Measurements from ENCODE around the gene ENDOG.
"Not testable (repeated sequence)": the region's sequence is repeated elsewhere in the genome, so short reads cannot be mapped to it uniquely, and the experiment has no call there.

Gene ENDOG

DNA sequence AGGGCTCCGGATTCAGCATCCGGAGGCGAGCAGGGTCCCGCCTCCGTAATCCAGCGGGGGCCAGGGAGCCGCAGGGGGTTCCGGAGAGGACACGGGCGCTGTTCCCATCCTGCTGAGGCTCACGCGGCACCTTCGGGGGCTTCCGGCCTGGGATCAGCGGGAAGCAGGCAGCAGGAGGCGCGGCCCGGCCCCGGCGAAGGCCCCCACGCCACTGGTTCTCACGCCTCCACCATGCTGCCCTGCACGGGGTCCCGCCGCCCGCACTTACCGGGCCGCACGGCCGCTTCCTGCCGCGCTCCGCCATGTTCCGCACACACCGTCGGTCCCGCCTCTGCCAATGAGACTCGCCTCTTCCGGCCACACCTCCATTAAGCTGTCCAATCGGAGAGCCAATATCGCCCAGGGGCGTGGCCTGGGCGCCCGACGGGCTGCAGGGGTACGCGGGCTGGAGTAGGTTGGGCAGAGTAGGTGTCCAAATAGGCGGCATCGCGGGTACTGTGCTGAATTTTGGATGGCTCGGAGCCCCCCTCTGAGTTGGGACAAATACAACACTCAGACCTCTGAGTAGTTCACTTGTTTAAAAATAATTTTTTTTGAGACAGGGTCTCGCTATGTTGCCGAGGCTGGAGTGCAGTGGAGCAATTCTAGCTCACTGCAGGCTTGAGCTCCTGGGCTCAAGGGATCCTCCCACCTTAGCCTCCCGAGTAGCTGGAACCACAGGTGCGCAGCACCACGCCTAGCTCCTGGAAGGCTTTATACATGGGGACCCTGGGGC, 11.4 kb downstream of the ENDOG start, which contains the start of gene SPOUT1:
Gene SPOUT1, minus strand, starts transcription at position 318 of the 775 bp plus-strand sequence. Its CDS starts 14 bp downstream, at position 304.
- DNase-seq, result peak; percentile 83

DNA sequence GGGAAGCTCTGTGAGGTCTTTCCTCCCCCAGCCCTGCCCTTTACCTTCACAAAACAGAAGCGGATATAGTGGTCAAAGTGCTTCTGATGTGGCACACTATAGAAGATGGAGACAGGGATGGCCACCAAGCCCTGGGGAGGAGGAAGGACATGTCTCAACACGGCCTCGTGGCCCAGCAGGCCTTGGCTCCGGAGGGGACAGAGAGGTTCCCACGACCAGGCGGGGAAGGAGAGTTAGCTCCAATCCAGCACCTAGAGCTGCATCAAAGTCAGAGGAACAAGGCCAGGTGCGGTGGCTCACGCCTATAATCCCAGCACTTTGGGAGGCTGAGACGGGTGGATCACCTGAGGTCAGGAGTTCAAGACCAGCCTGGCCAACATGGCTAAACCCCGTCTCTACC, 15.4 kb downstream of the ENDOG start:
- DNase-seq, result no peak

DNA sequence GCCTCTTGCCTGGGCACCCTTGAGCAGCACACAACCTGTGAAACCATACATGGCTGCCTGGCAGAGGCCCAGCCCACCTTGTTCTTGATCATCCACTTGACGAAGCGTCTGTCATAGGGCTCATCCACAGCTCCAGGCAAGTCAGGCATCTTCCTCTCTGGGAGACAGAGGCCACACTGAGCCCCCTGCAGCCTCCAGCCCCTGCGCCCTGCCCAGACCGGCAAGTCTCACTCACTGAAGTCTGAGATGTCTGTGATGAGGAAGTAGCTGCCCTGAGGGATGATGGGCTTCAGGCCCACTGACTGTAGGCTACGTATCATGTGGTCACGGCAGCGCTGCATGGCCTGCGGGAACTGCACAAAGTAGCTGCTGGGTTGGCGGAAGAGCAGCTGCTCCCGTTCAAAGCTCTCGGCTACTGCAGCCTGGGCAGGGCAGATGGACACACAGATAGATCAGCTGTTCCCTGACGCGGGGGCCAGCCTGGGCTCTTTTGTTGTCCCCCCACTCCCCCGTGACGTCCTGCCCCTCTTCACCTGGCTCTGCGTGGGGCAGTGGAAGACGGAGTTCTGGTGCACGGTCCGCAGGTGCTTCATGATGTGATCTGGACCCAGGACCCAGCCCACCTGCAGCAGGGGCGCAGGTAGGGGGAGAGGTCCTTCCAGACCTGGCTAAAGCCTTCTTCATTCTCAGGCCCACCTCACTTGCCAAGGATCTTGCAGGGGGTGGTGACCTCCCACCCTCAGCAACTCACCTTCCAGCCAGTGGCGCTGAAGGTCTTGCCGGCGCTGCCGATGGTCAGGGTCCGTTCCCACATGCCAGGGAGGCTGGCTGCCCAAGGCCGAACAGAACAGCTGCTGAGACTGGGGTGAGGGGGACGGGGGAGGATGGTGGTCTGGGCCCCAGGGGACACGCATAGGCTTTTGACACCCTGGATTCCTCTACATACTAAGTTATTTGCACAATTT, 17.2 kb downstream of the ENDOG start:
- no peak for DNase-seq

DNA sequence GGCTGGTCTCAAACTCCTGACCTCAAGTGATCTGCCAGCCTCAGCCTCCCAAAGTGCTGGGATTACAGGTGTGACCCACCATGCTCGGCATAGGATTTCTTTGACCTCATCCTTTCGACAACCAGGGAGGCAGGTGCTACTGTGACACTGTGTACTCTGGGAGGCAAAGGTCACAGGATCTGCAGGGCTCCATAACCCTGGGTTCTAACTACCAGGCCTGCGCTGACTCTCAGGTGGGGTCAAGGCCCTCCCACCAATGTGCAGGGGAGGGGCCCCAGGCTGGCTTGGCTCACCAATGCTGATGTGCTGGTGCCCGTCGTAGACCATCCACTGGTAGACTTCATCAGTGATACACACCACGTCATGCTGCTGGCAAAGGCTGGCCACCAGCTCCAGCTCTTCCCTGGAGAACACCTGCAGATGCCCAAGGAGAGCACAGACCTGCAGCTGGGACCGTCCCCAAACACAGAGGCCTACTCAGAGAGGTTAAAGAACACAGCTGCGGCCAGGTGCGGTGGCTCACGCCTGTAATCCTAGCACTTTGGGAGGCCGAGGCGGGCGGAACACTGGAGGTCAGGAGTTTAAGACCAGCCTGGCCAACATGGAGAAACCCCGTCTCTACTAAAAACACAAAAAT, 18.3 kb downstream of the ENDOG start:
- DNase-seq, result no peak

DNA sequence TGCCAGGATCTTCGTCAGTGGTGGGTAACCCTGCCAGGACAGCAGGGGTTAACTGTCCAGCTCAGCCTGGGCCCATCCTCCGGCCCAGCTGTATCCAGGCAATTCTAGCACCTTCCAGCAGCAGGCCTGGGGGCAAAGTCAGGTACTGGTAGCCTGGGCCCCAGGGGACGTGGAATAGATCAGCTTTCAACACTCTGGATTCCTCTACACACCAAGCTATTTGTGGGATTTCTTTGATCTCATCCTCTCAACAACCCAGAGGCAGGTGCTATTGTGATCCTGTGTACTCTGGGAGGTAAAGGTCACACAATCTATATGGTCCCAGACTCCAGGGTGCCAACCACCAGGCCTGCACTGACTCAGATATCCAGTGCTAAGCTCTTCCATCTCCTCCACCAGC, 20.0 kb downstream of the ENDOG start:
- DNase-seq, result no peak

DNA sequence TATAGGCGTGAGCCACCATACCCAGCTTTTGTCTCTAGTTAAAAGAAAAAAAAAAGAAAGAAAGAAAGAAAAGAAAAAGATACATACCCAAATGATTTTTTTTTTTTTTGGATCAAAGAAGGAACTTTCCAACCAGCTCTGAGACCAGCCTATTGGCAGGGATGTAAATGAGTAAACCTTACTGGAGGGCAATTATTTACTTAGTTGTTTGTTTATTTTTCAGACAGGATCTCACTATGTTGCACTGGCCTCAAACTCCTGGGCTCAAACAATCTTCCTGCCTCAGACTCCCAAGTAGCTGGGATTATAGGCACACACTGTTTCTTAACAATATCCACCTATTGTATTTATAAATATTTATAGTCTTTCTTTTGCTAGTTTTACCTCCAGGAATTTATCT, 22.2 kb downstream of the ENDOG start:
- no peak for DNase-seq

DNA sequence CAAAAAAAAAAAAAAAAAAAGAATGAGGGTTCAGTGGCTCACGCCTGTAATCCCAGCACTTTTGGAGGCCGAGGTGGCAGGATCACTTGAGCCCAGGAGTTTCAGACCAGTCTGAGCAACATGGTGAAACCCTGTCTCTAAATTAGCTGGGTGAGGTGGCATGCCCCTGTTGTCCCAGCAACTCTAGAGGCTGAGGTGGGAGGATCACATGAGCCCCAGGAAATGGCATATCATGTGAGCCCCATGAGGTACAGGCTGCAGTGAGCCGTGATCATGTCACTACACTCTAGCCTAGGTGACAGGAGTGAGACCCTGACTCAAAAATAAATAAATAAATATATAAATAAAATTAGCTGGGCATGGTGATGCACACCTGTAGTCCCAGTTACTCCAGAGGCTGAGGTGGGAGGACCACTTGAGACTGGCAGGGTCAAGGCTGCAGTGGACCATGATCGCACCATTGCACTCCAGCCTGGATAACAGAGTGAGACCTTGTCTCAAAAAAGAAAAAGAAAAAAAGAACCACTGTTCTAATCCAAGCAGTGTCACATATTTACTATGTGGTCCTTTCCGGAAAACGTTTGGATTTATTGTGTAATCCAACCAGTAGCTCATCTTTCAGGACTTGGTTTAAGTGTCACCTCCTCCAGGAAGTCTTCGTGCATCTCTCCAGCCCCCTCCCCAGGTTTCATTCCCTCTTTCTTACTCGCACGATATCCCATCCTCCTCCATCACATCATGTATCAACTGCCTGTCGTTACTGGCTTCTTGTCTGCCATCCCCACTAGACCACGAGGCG, 23.6 kb downstream of the ENDOG start:
- no peak for DNase-seq

DNA sequence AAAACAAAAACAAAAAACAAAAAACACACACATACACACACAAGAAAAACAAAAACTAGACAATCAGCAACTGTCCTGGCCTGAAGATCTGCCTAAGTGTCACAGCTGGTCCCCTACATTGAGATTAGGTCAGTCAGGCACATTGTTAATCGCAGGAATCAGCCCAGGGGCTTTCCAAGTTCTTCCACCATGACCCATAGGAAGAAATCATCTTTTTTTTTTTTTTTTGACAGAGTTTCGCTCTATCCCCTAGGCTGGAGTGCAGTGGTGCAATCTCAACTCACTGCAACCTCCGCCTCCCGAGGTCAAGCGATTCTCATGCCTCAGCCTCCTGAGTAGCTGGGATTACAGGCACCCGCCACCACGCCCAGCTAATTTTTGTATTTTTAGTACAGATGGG, 24.9 kb downstream of the ENDOG start:
- not testable (repeated sequence) for DNase-seq

DNA sequence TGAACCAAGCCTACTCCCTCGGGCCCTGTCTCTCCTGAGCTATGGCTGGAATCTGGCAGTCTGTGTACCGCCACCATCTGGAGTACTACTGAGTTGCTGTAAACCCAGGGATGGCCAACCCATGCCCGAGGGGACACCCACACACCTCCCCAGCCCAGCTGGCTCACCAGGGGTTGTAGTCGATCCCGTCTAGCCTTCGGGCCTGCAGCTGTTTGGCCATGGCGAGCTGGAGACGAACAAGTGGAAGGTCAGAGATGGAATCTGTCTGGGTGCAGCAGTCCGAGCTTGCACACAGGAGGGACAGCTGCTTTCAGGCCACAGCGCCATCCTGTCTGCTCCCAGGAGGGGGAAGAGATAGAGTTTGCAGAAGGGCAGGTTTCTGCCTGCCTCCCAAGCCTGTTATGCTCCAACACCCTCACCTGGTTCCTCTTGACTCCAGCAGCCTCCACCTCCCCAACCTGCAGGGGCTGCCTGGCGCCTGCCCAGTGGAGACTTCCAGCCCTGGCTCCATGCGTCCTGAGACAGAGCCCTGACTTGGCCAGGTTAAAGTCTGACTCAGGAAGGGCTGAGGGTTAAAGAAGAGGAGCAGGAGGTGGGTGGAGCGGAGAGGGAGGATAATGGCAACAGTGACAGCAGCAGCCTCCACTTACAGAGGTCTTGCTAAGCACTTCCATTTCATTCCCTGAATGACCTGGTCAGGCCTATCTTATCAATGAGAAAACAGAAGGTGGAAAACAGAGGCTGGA, 27.1 kb downstream of the ENDOG start:
- DNase-seq, result peak; percentile 30

DNA sequence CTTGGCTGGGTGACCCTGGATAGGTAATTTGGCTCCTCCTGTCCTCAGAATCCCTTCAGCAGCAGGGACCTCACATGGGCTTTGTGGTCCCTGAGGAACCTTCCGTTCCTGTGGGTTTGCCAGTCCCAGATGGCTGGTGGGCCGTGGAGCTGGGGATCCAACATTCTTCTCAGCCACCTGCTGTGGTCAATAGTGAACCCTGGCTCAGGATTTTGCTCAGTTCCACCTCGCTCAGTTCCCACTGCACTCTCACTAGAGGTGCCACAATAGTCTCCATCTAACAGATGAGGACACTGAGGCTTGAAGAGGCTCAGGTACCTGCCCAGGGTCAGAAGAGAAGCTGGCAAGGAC, 28.4 kb downstream of the ENDOG start:
- no peak for DNase-seq

DNA sequence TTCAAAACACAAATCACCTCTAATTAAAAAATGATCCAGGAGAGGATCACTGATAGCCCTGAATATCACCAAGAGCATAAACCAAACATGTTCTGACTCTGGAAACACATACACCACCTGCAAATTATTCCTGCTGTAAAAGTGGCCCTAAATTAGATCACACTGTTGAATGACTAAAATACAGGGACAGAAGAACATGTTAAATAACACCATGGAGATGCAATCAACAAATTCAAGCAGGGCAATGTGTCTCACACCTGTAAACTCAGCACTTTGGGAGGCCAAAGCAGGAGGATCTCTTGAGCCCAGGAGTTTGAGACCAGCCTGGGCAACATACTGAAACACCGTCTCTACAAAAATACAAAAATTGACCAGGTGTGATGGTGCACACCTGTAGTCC, 29.5 kb downstream of the ENDOG start:
- no peak for DNase-seq

DNA sequence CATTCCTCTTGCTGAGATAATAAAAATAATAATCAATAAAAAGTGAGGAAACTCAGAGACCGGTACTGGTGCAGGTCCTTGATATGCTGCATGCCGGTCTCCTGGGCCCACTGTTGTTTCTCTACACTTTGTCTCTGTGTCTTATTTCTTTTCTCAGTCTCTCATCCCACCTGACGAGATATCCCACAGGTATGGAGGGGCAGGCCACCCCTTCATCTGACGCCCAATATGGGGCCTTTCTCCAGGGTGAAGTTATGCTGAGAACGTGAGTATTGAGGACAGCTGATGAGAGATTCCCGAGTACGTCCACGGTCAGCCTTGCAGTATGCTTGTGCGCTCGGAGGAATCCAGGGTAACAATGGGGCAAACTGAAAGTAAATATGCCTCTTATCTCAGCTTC, 32.7 kb downstream of the ENDOG start:
- DNase-seq, result not testable (repeated sequence)

DNA sequence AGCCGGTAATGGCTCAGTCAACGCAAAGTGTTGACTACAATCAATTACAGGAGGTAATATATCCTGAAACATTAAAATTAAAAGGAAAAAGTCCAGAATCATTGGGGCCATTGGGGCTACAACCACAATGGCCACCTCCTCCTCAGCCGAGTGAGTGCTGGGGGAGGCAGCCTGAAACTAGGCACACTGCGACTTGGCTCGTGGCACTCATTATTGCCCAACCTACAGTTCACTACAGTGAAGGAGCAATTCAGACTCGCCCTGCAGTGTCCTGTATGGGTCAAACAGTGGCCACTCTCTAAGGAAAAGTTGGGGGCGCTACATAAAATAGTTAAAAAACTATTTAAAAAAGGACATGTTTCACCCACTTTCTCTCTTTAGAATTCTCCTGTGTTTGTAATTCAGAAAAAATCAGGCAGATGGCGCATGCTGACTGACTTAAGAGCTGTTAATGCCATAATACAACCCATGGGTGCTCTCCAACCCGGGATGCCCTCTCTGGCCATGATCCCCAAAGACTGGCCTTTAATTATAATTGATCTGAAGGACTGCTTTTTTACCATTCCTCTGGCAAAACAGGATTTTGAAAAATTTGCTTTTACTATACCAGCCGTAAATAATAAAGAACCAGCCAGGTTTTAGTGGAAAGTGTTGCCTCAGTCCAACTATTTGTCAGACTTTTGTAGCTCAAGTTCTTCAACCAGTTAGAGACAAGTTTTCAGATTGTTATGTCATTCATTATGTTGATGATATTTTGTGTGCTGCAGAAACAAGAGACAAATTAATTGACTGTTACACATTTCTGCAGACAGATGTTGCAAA, 33.7 kb downstream of the ENDOG start:
- not testable (repeated sequence) for DNase-seq

DNA sequence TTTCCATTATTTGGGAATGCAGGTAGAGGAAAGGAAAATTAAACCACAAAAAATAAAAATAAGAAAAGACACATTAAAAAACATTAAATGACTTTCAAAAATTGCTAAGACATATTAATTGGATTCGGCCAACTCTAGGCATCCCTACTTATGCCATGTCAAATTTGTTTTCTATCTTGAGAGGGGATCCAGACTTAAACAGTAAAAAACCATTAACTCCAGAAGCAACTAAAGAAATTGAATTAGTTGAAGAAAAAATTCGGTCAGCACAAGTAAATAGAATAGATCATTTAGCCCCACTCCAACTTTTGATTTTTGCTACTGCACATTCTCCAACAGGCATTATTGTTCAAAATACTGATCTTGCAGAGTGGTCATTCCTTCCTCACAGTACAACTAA, 34.3 kb downstream of the ENDOG start:
- not testable (repeated sequence) for DNase-seq

DNA sequence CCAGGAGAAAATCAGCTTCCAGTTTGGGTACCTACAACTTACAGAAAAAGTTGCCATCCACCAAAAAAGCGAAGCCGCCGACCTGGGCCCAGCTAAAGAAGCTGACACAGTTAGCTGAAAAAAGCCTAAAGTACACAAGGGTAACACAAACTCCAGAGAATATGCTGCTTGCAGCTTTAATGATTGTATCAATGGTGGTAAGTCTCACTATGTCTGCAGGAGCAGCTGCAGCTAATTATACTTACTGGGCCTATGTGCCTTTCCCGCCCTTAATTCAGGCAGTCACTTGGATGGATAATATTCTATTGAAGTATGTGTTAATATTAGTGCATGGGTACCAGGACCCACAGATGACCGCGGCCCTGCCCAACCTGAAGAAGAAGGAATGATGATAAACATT, 36.2 kb downstream of the ENDOG start:
- not testable (repeated sequence) for DNase-seq

DNA sequence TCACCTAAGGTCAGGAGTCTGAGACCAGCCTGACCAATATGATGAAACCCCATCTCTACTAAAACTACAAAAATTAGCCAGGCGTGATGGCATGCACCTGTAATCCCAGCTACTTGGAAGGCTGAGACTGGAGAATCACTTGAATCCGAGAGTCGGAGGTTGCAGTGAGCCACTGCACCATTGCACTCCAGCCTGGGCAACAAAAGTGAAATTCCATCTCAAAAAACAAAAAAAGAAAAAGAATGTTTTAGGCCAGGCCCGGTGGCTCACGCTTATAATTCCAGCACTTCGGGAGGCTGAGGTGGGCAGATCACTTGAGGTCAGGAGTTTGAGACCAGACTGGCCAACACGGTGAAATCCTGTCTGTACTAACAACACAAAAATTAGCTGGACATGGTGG, 40.2 kb downstream of the ENDOG start:
- DNase-seq, result not testable (repeated sequence)

DNA sequence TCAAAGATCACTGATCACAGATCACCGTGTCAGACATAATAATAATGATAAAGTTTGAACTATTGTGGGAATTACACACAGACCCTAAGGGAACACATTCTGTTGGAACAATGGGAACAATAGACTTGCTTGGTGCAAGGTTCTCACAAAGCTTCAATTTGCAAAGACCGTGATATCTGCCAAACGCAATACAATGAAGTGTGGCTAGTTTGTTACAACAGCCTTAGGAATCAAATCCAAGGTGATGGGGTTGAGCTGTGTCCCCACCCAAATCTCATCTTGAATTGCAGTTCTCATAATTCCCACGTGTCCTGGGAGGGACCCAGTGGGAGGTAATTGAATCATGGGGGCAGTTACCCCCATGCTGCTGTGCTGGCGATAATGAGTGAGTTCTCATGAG, 42.6 kb downstream of the ENDOG start:
- no peak for DNase-seq

DNA sequence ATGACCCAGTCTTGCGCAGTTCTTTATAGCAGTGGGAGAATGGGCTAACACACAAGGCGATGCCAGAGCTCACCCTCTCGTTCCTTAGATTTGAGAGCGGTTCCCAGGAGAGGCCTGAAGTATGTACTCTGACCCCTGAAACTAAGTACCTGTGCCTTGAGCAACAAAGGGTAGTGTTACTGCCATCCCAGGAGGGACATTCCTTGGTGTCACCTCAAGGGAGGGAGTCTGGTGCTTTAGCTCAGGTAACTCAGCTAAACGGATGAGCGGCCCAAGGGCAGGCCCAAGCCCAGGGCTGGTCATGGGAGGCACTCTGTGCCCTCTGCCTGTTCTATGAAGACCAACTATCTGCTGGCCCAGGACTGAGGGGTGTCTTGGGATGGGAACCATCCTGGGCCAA, 43.2 kb downstream of the ENDOG start:
- DNase-seq, result no peak

DNA sequence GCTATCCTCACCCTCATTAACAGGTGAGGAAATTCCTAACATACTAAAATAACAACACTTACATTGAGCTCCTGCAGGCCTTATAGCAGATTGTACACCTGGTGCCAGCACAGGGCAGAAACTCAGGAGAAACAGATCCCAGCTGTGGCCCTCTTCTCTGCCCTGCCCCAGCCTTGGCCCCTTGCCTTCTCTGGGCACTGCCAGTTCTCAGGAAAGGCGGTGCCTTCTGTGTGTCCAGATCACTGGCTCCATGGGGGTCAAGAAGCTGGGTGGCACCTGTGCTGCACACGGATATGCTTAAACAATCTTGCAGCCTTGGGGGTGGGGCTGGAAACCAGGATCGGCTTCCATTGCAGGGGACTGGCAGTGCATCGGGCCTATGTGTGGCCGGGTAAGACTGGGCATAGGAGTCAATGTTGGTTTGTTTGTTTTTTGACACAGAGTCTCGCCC, 44.1 kb downstream of the ENDOG start:
- DNase-seq, result no peak

DNA sequence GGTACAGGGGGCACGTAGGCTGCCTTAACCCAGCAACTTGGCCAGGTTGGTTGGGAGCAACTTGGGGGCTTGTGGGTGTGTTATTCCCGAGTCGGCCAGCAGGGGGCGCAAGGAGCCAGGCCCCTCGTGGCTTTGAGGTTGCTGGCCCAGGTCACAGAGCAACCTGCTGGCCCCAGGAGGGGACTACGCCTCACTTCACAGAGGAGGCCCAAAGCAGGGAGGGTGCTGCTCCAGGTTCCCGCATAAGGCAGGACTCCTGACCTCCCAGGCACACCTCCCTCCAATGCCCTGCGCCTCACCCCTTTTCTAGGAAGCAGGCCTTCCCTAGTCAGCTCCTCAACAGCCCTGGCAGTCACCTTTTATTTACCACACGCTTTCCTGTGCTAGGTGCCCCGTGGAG, 45.3 kb downstream of the ENDOG start:
- DNase-seq, result peak; percentile 1

All from NCI-H526 treated with DMSO at 0.1 percent for 48 hours (cell line).